ENCODE measurements around the gene TMEM131.

DNA sequence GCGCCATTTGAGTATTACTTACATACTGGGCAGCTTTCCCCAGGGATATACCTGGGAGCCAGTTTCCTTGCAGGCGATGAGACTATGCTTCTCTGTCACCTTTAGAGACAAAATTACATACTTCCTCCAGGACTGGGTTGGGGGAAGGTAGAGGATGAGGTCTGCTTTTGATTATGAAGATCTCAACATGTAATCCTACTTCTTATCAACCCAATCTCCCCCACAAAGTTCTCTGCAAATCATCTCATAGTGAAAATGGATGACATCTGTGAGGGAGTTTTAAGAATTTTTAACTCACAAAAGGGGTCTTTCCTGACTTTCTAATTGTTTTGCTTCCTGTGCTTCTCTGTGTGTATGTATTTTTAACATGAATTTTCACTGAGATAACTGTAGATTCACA lies 81.9 kb downstream of the TMEM131 start:
- TF ChIP-seq, protein P1, sequence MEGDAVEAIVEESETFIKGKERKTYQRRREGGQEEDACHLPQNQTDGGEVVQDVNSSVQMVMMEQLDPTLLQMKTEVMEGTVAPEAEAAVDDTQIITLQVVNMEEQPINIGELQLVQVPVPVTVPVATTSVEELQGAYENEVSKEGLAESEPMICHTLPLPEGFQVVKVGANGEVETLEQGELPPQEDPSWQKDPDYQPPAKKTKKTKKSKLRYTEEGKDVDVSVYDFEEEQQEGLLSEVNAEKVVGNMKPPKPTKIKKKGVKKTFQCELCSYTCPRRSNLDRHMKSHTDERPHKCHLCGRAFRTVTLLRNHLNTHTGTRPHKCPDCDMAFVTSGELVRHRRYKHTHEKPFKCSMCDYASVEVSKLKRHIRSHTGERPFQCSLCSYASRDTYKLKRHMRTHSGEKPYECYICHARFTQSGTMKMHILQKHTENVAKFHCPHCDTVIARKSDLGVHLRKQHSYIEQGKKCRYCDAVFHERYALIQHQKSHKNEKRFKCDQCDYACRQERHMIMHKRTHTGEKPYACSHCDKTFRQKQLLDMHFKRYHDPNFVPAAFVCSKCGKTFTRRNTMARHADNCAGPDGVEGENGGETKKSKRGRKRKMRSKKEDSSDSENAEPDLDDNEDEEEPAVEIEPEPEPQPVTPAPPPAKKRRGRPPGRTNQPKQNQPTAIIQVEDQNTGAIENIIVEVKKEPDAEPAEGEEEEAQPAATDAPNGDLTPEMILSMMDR (conservative IDR thresholded peaks at IDR 0.05), result no peak
- TF ChIP-seq ZFX (IDR thresholded peaks at IDR 0.05), result no peak
